HepG2 (cell line): ENCODE measurements around the gene BARX1. TPM values are rescaled to one million over a fixed set of nuclear protein-coding genes. Genes with fewer than 3 reads are reported as not detected.

ENCODE experiments used
- ATAC-seq: fragments of 200-7000 bp; cut with Tn5 transposase; 3 replicates; pipeline ENCODE4 v1.9.1; 2020; ENCODE audit warnings: mild to moderate bottlenecking, moderate library complexity
- BruUV-seq: library from RNA; stranded (reverse); fragments of 400-500 nt; replicated peaks from 2 replicates; lab custom pipeline; 2021; lab: Mats Ljungman, UMichigan
- CTCF ChIA-PET: fragments of 300-600 bp; formaldehyde crosslinking; extraction: SDS; loops from one replicate; lab custom pipeline; 2021; ENCODE audit warnings: low total read pairs, inconsistent platforms, low intra/inter-chr PET ratio; lab: Yijun Ruan, JAX
- POLR2A ChIA-PET: fragments of 350-600 bp; sonication (Branson Sonifier 250); formaldehyde crosslinking; loops from one replicate; lab custom pipeline; 2020; ENCODE audit warnings: antibody characterized with exemption, inconsistent platforms; lab: Yijun Ruan, JAX
- DNase-seq: peaks from one replicate; pipeline ENCODE4 v3.0.0-alpha.2; 2015; ENCODE audit warnings: low spot score
- FAIRE-seq: peaks from 3 replicates; lab custom pipeline; 2011; peaks lifted over from hg19 to GRCh38; lab: Jason Lieb, UNC
- H2AFZ ChIP-seq: one replicate; pipeline ENCODE4 v1.6.1; 2011; ENCODE audit warnings: low read length, inconsistent platforms
- H3K27ac ChIP-seq: fragments of 300-600 bp; 3 replicates; pipeline ENCODE4 v1.8.0; 2011; ENCODE audit warnings: mixed run types, mild to moderate bottlenecking, mixed read lengths, low read length, inconsistent platforms; ENCODE audit not compliant: insufficient read depth; ENCODE audit errors: extremely low read length
- H3K27me3 ChIP-seq, 2 experiments: fragments of 200-600 bp in 1 of 2; 2 replicates in 1 of 2; 3 replicates in 1 of 2; pipeline versions ENCODE4 v1.6.0 to v1.8.0; 2011; ENCODE audit warnings: low read length in 2 of 2, mild to moderate bottlenecking in 2 of 2, moderate library complexity in 2 of 2, inconsistent platforms in 1 of 2; ENCODE audit not compliant: insufficient read depth in 2 of 2, control insufficient read depth in 1 of 2
- H3K36me3 ChIP-seq, 2 experiments: fragments of 200-600 bp in 1 of 2; replicated peaks in 1 of 2; 2 replicates in 1 of 2; 3 replicates in 1 of 2; pipeline versions ENCODE4 v1.5.1 to v1.8.0; 2011; ENCODE audit warnings: low read length in 2 of 2, inconsistent platforms in 1 of 2; ENCODE audit not compliant: insufficient read depth in 2 of 2, control insufficient read depth in 1 of 2
- H3K4me1 ChIP-seq: 2 replicates; pipeline ENCODE4 v1.5.1; 2012; ENCODE audit warnings: low read length, inconsistent platforms; ENCODE audit not compliant: insufficient read depth
- H3K4me2 ChIP-seq: 2 replicates; pipeline ENCODE4 v1.6.0; 2011; ENCODE audit warnings: low read depth, low read length, inconsistent platforms
- H3K4me3 ChIP-seq, 3 experiments: fragments of 200-600 bp in 1 of 3; sonication (generic), shearing (Covaris generic) in 1 of 3; replicated peaks in 1 of 3; 2 replicates each; pipeline ENCODE4 v1.5.1; 2011 to 2016; ENCODE audit warnings: low read length in 3 of 3, inconsistent platforms in 2 of 3, low read depth in 2 of 3, mild to moderate bottlenecking in 2 of 3, control low read depth in 1 of 3, mixed read lengths in 1 of 3; ENCODE audit not compliant: insufficient read depth in 1 of 3
- H3K79me2 ChIP-seq: one replicate; pipeline ENCODE4 v1.6.1; 2011; ENCODE audit warnings: low read length, inconsistent platforms; ENCODE audit not compliant: insufficient read depth
- H3K9ac ChIP-seq: 2 replicates; pipeline ENCODE4 v1.6.0; 2011; ENCODE audit warnings: mild to moderate bottlenecking, low read depth, low read length, inconsistent platforms; ENCODE audit not compliant: insufficient read depth
- H3K9me3 ChIP-seq: 2 replicates; pipeline ENCODE4 v1.5.1; 2012; ENCODE audit warnings: mild to moderate bottlenecking, low read length
- H4K20me1 ChIP-seq: 2 replicates; pipeline ENCODE4 v1.6.0; 2011; ENCODE audit warnings: inconsistent platforms, mild to moderate bottlenecking, low read length, moderate library complexity; ENCODE audit not compliant: insufficient read depth
- ARNTL ChIP-seq: sonication (generic); formaldehyde crosslinking; IDR thresholded peaks from 2 replicates; pipeline ENCODE4 v1.4.0; 2020; ENCODE audit warnings: mild to moderate bottlenecking, missing genetic modification reagents
- NCOA1 ChIP-seq: sonication (generic); formaldehyde crosslinking; IDR thresholded peaks from 2 replicates; pipeline ENCODE4 v1.9.0; 2021; ENCODE audit warnings: missing genetic modification reagents
- RBAK ChIP-seq: sonication (generic); formaldehyde crosslinking; IDR thresholded peaks from 2 replicates; pipeline ENCODE4 v1.5.1; 2020; ENCODE audit warnings: mild to moderate bottlenecking, missing genetic modification reagents
- TBL1XR1 ChIP-seq: fragments of 150-350 bp; IDR thresholded peaks from 2 replicates; pipeline ENCODE4 v1.6.1; 2014; ENCODE audit warnings: borderline replicate concordance, low read length; ENCODE audit not compliant: partially characterized antibody
- WGBS: methylation state at CpG from one replicate; pipeline ENCODE4 v1.1.6; 2017; ENCODE audit warnings: low lambda C conversion rate; 5-methylcytosine and 5-hydroxymethylcytosine counted together
- in situ Hi-C: cut with HindIII; loops from 2 replicates; pipeline ENCODE4 v1.10.0; 2017; ENCODE audit warnings: low pct_unique_long_range_greater_than_20kb; ENCODE audit not compliant: extremely low pct_ligation_motif_present
- intact Hi-C: fragments of 100-400 bp; cut with micrococcal nuclease; formaldehyde crosslinking; loops from one replicate; pipeline ENCODE4 v1.10.0; 2022; ENCODE audit not compliant: unreplicated experiment
- polyA plus RNA-seq, 8 experiments: library from polyadenylated mRNA; depleted of rRNA in 3 of 8; stranded (reverse) in 7 of 8; unstranded in 1 of 8; fragments of >200 nt; fragmentation: Illumina TruSeq in 4 of 8; extraction: Trizol in 4 of 8; gene quantifications; 2 replicates each; pipeline versions ENCODE4 v1.2.1 to v1.2.3, GENCODE V29; 2011 to 2016; ENCODE audit warnings: low read depth in 4 of 8, missing spikeins in 1 of 8, mixed read lengths in 1 of 8; ENCODE audit not compliant: insufficient read depth in 1 of 8
- total RNA-seq, 5 experiments: library from RNA; depleted of rRNA; stranded (reverse); fragments of >200 nt; fragmentation: Illumina TruSeq; extraction: Trizol; gene quantifications; 2 replicates each; pipeline ENCODE4 v1.2.3, GENCODE V29; 2016; ENCODE audit warnings: low read depth in 1 of 5
- TF ChIP-seq, protein P1 (sequence below): IDR thresholded peaks from 2 replicates; pipeline ENCODE4 v1.6.1; 2016; ENCODE audit warnings: low read depth, borderline replicate concordance
- TF ChIP-seq, protein P2 (sequence below): sonication (generic); formaldehyde crosslinking; IDR thresholded peaks from 2 replicates; pipeline ENCODE4 v1.5.0; 2020; ENCODE audit warnings: mild to moderate bottlenecking, low read depth, missing genetic modification reagents, borderline replicate concordance
- TF ChIP-seq, protein P3 (sequence below): sonication (generic); formaldehyde crosslinking; IDR thresholded peaks from 2 replicates; pipeline ENCODE4 v1.5.1; 2020; ENCODE audit warnings: missing genetic modification reagents, mild to moderate bottlenecking, borderline replicate concordance
- TF ChIP-seq, protein P4 (sequence below): sonication (generic); formaldehyde crosslinking; IDR thresholded peaks from 2 replicates; pipeline ENCODE4 v1.5.0; 2020; ENCODE audit warnings: missing genetic modification reagents

The BARX1 gene
- total and polyA plus RNA-seq, 2 of the 13 experiments (the other 11 are each of a cell fraction or from before 2014, with no cell fraction given): not detected

DNA sequence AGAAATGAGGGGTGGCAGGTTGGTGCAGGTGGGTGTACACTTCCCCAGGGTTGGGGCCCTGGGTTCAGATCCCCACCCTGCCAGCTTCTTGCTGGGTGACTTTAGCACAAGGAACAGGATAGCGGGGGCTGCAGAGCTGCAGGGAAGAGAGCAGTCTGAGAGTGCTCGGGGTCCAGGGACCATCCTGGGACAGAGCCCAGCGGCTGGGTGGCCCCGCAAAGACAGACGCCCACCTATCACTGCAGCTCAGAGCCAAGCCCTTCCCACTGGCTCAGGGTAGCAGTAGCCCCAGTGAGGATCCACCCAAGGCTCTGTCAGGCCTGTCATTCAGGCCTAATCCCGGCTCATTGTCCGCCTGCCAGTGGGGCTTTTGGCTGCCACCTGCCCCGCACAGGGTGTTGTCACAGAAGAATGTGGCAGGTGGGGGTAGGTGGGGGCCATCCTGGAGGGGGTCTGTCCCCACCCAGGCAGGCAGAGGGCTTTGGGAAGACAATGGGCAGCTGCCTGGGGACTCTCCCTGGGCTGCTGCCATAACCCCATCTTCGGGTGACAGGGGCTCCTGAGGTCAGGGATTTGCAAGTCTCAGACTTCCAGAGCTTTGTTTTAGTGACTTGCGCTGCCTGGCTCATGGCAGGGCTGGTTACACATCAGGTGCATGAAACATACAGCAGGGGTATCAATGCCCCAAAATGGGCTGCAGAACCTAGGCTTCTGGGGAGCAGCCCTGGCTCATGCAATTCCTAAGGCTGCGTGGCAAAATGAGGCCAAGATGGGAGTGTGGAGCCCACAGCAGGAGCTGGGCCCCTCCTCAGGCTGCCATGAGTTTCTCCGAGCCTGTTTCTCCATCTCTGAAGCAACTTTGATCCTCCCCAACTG, 52.1 kb downstream of the BARX1 start (continued):
- TF ChIP-seq, protein P1, sequence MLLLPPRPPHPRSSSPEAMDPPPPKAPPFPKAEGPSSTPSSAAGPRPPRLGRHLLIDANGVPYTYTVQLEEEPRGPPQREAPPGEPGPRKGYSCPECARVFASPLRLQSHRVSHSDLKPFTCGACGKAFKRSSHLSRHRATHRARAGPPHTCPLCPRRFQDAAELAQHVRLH: no peak
- no peak for TF ChIP-seq NCOA1 (CRISPR knock-in tag)

DNA sequence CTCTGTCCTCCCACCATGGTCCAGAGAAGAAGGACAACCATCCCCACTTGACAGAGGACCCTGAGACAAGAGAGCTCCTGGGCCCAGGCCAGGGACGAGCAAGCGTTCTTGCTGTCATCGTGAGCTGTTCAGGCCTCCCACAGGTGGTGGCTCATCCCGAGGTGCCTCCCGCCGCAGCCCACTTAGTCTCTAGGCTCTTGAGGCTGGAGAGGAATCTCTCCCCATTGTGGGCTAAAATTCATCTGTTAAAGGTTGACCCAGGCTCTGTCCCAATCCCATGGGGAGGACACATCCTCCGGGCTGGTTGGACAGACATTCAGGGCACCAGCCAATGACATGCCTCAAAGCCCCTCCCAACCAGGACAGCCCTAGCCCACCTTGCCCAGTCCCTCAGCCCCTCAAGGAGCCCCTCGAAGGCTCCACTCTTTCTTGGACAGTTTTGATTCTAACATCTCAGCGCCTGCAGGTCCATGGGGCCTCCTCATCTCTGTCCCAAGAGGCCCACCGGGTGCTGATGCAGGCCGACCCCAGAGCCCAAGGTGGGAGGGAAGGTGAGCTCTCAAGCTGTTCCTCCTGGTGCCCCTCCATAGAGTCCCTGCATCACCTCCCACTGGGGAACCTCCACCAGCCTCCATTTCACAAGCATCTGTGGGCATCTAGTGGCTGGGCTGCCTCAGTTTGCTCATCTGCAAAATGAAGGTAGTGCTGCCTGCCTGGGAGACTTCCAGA, 52.9 kb downstream of the BARX1 start:
- Histone ChIP-seq H3K27me3 (peaks cover 3 to 15% of the 10 kb centered on the region in 2 experiments; a peak in 3 of 5 replicates), H3K4me2 (no peak overlapping the region), H4K20me1 (no peaks in the 10 kb centered on the region), H3K4me3 (no peak overlapping the region), H3K9ac (no peak overlapping the region), H3K79me2 (no peaks in the 10 kb centered on the region), H3K27ac (no peak overlapping the region), H3K9me3 (no peaks in the 10 kb centered on the region), H3K36me3 (no peaks in the 10 kb centered on the region), H3K4me1 (no peaks in the 10 kb centered on the region), H2AFZ (no peak overlapping the region)
- DNase-seq (no peak), ATAC-seq (no peak), FAIRE-seq (no peak)
- WGBS: no CpG with 5 or more reads among the region's 11 CpGs
- POLR2A ChIA-PET: no interaction called here
- TF ChIP-seq TBL1XR1 (no peak), RBAK (no peak), ARNTL (CRISPR knock-in tag) (no peak)
- TF ChIP-seq, protein P2, sequence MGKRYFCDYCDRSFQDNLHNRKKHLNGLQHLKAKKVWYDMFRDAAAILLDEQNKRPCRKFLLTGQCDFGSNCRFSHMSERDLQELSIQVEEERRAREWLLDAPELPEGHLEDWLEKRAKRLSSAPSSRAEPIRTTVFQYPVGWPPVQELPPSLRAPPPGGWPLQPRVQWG: no peak
- TF ChIP-seq, protein P3, sequence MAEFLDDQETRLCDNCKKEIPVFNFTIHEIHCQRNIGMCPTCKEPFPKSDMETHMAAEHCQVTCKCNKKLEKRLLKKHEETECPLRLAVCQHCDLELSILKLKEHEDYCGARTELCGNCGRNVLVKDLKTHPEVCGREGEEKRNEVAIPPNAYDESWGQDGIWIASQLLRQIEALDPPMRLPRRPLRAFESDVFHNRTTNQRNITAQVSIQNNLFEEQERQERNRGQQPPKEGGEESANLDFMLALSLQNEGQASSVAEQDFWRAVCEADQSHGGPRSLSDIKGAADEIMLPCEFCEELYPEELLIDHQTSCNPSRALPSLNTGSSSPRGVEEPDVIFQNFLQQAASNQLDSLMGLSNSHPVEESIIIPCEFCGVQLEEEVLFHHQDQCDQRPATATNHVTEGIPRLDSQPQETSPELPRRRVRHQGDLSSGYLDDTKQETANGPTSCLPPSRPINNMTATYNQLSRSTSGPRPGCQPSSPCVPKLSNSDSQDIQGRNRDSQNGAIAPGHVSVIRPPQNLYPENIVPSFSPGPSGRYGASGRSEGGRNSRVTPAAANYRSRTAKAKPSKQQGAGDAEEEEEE (CRISPR knock-in tag): no peak
- TF ChIP-seq, protein P4, sequence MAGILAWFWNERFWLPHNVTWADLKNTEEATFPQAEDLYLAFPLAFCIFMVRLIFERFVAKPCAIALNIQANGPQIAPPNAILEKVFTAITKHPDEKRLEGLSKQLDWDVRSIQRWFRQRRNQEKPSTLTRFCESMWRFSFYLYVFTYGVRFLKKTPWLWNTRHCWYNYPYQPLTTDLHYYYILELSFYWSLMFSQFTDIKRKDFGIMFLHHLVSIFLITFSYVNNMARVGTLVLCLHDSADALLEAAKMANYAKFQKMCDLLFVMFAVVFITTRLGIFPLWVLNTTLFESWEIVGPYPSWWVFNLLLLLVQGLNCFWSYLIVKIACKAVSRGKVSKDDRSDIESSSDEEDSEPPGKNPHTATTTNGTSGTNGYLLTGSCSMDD (CRISPR knock-in tag): no peak
- intact Hi-C loops: no loop called here
- BruUV-seq: no TSS peak
- in situ Hi-C loops: no loop called here
- CTCF ChIA-PET: no interaction called here

Other genes starting within 250 kb of the BARX1 start
- 5.2 and 6.1 TPM in 2 replicates for gene PTPDC1, start 129.1 kb upstream of the BARX1 start, total RNA-seq (2016; rRNA removed; fragmentation: Illumina TruSeq; extraction: Trizol)
- 6.9 and 8.6 TPM in 2 replicates for gene PTPDC1, start 129.1 kb upstream of the BARX1 start, polyA plus RNA-seq (2011; rRNA removed)